ENCODE results near the gene TUT1.
"Not testable (repeated sequence)": the region's sequence is repeated elsewhere in the genome, so short reads cannot be mapped to it uniquely, and the experiment has no call there.

Gene TUT1

GRCh38 chr11:62591448-62592145 is at the start of gene TUT1:
Gene TUT1 (minus strand): TSS chr11:62591523. CDS start chr11:62591485, 38 bp downstream.
- peak; percentile 98 for DNase-seq

GRCh38 chr11:62632492-62632891 is 41.2 kb upstream of the TUT1 start:
- DNase-seq: no peak

GRCh38 chr11:62627713-62628112 is 36.4 kb upstream of the TUT1 start:
- no peak for DNase-seq

- DNase-seq: no peak
Measured at GRCh38 chr11:62622476-62623089, 31.3 kb upstream of the TUT1 start.

- peak; percentile 99 for DNase-seq
Measured at GRCh38 chr11:62621567-62622470, 30.5 kb upstream of the TUT1 start, which contains the start of gene B3GAT3. Gene B3GAT3 (minus strand): TSS chr11:62621986. CDS start chr11:62621947, 39 bp downstream.

- no peak for DNase-seq
Measured at GRCh38 chr11:62621027-62621566, 29.8 kb upstream of the TUT1 start.

- not testable (repeated sequence) for DNase-seq
Measured at GRCh38 chr11:62616957-62617356, 25.6 kb upstream of the TUT1 start.

- no peak for DNase-seq
Measured at GRCh38 chr11:62615521-62615920, 24.2 kb upstream of the TUT1 start.

- DNase-seq: no peak
Measured at GRCh38 chr11:62614275-62614674, 23.0 kb upstream of the TUT1 start.

- DNase-seq: no peak
Measured at GRCh38 chr11:62613291-62613778, 22.0 kb upstream of the TUT1 start.

- peak; percentile 91 for DNase-seq
Measured at GRCh38 chr11:62612366-62613290, 21.3 kb upstream of the TUT1 start, which contains the start of the genes EML3 and ROM1. Gene EML3 (minus strand): TSS chr11:62612775. CDS start chr11:62612457, 318 bp downstream. Gene ROM1 (plus strand): TSS chr11:62613257. CDS start chr11:62613282, 25 bp downstream.

- no peak for DNase-seq
Measured at GRCh38 chr11:62611705-62612365, 20.5 kb upstream of the TUT1 start.

GRCh38 chr11:62610814-62611704 is 19.7 kb upstream of the TUT1 start:
- no peak for DNase-seq

- no peak for DNase-seq
Measured at GRCh38 chr11:62610403-62610802, 19.1 kb upstream of the TUT1 start.

- no peak for DNase-seq
Measured at GRCh38 chr11:62608776-62609175, 17.5 kb upstream of the TUT1 start.

GRCh38 chr11:62607714-62608113 is 16.4 kb upstream of the TUT1 start:
- DNase-seq: peak; percentile 59

GRCh38 chr11:62605902-62606301 is 14.6 kb upstream of the TUT1 start:
- no peak for DNase-seq

GRCh38 chr11:62605467-62605866 is 14.1 kb upstream of the TUT1 start:
- no peak for DNase-seq

GRCh38 chr11:62604460-62605120 is 13.3 kb upstream of the TUT1 start:
- no peak for DNase-seq

All from CD4-positive, alpha-beta T cell treated with Interleukin-15 for 1 hour (primary cell).